DMS 273 treated with DMSO at 0.1 percent for 48 hours (cell line): ENCODE results near the gene NDUFA13.

ENCODE experiments used
- DNase-seq: peaks from one replicate; lab custom pipeline; 2025; lab: John Stamatoyannopoulos, UW

NDUFA13 gene

DNA sequence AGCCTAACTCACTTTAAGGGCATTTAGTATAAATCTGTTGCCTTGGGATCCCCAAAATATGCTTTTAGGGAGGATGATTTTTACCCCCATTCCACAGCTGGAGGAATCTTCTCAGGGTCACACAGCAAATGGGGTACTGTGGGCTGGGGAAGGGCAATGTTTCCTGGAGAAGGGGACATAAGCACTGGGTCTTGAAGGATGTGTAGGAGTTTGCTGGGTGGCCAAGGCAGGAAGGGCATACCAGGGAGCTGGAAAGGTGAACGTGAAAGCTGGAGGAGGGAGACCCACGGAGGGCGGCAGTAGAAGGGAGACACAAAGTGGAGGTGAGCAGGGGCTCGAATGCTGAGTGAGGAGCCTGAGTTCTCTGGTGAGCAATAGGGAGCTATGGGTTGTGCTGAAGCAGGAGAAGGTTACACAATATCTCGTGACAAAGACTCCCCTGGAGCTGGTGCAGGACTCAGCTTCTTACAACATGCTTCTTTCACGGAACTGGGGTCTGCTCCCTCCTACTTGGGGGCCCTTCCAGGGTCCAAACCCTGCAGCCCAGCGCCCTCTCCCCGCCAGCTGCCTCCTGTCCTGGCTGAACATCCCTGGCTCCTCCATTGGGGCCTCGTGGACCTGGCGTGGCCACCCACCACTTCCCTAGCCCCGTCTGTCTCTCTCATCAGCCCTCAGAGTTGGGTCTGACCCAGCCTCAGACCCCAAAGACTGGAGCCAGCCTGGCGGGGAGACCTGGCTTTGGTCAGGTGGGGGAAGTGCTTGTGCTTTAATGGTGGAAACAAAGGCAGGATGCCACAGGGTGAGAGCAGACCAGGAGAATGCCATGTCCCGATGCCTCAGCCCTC, 33.1 kb downstream of the NDUFA13 start:
- DNase-seq: no peak

DNA sequence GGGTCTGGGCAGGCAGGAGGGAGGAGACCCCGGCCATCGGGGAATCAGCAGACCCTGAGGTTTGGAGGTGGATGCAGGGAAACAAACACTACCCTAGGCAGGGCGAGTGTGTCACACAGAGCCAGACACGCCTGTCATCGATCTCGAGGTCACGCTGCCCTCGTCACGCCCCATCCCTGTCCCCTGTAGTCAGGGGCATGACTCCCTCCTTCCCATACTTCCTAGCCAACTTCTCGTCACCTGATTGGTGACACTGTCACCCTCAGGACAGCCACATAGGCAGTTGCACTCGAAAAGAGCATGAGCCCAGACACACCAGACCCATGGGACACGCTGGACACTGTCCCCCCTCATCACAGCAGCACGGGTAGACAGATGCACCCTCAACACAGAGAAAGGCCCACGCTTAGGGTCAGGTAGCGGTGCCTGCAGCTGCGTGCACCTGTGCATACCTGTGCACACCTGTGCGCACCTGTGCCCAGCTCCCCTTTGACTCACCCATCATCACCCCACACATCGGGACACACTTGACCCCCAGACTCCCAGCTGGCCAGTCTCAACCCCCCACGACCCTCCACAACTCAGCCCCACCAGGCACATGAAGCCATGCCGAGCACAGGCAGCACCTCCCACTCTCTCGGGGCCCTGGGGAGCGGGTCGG, 33.9 kb downstream of the NDUFA13 start:
- no peak for DNase-seq

DNA sequence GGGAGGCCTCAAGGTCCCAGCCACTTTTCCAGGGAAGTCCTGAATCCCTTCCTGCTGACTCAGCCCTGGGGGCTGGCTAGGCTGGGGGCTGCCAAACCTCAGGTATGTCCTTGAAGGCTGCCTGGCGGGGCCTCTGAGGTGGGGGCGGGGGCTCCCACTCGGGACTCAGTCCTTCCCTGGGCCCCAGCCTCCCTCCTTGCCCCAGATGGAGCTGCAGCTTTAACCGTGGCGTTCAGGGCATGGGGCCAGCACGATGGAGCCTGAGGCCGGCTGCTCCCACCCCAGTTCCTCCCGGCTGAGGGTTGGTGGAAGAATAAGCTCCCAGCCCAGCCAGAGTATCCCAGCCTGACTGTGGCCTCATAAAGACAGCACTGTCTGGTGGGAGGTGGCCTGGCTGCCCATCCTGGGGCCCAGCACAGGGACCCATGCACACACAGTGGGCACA, 34.5 kb downstream of the NDUFA13 start:
- no peak for DNase-seq

DNA sequence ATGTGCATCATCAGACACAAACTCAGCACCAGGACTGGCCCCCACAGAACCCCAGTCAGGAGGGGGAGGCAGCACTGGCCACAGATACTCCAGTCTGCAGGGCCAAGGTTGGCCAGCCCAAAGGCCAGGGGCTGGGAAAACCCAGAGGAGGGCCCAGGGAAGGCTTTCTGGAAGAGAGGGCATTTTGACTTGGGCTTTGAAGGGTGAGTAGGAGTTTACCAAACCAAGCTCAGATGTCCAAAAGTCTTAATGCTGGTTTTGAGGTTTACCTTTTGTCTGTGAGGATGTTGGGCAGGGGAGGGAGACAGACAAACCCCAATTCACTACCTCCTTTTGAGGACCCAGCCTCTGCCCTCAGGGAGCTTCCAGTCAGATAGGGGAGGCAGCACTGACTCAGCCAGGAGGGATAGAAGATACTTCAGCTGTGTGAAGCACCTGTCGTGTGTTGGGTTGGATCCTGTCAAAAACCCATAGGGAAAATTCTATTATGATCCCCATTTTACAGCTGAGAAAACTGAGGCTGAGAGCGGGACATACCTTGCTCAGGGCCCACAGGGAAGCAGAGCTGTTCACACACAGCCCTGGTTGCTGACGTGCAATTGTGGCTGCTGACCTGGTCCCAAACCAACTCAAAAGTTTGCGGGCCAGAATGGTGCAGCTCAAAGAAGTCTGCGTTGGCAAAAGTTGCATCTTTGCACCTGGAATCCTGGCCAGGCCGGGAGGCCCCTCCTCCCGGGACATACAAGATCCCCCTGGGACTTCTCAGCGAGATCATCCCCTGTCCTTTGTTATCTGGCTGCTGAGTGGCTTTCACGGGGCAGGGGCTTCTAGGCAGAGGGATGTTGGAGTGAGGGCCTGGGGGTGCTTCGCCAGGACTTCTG, 35.2 kb downstream of the NDUFA13 start:
- no peak for DNase-seq

DNA sequence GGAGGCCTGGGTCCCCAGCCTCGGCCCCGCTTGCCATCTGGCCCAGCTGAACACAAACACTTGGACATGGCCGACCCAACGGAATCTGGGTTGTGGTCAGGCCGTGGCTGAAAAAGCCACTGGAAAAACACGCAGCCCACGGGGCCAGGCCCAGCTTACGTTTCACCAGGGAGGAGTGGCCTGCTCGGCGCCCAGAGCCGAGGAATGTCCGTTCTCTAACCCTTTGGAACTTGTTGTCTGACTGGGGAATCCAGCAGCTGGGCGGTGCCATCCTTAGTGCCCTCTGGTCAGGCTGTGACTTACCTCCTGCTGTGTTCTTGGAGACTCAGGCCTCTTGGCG, 35.8 kb downstream of the NDUFA13 start:
- no peak for DNase-seq

DNA sequence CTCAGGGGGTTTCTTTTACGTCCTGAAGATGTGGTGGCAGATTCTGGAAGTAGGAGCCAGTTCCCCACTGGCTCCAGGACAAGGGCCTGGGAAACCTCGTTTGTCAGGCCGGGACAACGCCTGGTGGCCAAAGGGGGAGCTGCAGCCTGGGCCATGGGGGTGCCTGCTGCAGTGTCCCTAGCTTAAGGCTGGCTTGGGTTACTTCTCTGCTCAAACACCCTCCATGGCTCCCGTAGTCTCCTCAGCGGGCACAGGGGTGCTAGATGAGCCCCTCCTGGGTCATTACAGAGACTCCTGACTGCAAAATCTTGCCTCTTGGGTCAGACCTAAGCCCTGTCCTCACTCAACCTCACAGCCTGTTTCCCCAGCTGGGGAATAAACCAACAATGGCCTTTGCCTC, 36.8 kb downstream of the NDUFA13 start:
- DNase-seq: no peak

DNA sequence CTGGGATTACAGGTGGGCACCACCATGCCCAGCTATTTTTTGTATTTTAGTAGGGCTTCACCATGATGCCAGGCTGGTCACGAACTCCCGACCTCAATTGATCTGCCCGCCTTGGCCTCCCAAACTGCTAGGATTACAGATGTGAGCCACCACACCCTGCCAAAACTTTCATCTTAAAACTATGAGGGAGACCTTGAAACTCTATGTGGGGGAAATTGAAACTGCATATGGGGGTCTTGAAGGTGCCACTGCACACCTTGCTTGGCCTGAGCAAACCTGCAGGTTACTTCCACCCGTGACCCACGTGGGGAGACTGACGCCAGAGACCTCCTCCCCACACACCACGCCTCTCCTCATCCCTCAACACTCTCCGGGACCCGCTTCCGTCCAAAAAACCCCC, 37.6 kb downstream of the NDUFA13 start:
- DNase-seq: no peak

DNA sequence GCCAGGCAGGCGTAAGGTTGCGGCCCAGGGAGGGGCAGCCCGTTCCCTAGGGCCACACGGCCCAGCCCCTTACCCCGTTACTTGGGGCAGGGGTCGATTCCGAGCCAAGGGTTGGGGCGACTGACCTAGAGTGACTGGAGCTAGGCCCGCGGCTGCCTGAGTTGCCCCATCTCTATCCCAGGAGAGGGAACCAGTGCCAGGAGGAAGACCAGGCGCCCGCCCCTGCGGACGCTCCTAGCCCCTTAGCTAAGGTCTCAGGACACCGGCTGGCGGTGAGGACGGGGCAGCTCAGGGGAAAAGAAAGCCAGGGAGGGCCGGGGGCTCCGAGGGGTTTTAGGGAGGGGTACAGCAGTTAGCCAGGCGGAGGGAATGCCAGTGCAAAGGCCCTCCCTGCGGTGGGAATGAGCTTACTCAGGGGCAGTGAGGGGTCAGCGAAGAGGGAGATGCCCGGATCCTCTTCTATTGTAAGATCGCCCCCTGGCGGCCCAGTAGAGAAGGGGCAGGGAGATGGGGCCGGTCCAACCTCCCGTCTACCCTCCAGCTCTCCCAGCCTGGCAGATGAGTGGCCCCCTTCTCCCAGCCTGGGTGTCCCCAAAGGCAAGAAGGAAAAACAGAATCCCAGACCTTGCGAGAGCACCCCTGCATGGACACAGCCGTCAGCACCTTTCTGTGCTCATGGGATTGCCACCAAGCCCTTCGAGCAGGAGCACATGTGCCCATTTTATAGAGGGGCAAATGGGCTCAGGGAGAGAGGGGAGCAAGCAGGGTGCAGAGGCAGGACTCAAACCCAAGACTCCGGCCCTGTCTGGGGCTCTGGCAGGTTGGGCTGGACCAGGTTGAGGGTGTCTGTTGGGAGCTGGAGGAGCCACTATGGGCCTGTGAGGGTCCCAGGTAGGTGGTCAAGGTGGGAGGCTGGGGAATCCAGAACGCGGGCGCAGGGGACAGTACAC, 38.3 kb downstream of the NDUFA13 start:
- no peak for DNase-seq

DNA sequence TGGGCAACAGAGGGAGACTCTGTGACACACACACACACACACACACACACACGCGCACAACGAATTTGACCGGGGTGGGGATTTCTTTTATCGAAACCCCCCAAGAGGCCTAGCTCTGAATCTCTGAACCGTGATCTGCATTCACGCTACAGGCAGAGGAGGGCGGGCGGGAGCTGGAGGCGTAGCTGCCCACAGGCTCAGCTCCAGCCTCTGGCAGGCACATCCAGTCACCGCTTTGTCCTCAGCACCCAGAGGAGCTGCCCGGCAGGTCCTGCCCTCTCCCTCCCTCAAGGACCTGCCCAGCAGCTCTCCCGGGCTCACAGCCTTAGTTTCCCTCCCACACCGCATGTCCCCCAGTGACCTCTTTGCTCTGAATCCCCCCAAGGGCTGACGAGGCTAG, 42.0 kb downstream of the NDUFA13 start:
- DNase-seq: no peak

DNA sequence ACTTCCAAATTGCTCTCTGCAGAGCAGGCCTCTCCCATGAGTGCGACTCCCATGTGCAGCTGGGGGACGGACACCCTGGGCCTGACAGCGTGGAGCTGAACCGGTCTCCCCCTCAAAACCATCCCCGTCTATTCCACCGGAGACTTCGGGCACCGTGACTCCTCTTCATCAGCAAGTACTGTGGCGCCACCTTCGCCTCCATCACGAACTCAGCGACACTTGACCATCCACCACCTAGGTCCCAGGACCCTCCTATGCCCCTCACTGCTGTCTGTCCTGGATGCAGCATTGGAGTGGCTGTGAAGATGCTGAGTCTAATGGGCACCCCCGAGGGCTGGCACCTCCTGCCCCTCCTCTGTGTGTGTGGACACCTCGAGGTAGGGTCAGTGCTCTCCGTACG, 42.6 kb downstream of the NDUFA13 start:
- no peak for DNase-seq

DNA sequence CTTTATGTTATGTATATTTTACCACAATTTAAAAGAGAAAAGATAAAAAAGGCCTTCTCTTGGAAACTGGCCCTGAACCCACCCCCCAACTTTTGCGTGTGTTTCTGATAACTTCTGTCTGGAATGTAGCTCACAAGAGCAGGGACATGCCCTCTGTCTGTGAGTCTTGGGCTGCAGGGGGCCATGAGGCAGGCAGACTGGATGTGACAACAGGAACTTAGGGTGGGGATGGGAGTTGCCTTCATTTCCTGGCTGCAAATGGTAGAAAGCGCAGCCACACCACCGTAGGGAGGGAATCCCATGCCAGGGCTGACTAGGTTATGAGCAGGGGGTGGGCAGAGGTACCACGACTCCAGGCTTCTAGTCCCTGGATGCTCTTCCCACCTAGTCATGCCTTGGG, 43.9 kb downstream of the NDUFA13 start:
- no peak for DNase-seq

DNA sequence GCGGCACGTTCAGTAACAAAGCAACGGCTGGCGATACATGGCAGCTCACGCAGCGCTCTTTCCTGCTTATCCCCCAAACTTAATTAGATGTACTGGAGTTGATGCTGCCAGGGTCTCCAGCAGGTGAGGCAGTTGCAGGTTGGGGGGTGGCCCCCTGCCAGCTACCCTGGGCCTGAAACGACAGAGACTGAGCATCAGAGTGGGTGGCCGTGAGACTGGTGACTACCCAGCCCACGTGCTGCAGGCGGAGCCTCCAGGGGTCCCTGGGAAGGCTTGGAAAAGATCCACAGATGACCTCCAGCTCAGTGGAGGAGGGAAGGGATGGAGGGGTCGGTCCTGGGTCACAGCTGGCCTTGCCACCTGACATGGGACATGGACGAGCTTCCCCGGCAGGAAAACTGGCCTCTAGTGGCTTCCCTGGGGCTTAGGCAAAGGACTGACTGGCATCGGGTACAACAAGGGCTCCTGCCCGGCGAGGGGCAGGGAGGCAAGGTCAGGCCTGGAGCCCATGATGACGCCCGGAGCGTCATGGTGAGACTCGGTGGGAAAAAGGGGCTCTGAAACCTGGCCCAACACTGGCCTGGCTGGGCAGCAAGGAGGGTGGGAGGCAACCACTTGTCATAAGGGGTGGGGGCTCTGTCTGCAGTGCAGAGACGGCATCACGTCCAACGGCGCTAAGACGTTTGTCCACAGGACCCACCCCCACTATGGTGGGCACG, 46.1 kb downstream of the NDUFA13 start:
- no peak for DNase-seq

DNA sequence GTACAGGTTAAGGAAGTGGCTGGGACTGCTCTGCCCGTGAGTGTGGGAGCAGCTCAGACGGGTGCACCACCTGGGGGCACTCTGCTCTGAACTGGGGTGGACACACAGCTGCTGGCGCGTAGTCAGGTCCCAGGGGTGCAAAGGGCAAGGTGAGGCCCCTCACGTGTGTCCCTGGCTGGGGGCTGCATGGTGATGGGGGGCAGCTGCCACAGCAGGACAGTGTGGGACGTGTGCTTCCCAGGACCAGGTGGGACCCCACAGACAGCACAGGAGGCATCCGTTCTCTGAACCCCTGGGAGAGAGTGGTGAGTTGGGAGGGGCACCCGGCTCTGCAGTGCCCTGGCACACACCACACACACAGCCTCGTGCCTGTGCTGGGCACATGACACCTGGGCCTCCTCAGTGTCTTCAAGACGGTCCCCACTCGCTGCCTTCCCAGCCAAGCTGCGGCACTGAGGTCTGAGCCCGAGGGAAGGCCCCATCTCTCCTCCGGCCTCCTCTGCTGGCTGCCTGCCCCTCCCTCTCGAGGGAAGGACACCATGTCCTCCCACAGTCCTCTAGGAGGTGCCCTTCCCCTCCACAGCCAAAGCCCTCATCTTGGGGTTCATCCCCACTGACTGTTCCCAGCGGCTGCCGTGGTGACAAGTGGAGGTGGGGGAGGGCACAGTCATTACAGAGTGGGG, 46.8 kb downstream of the NDUFA13 start:
- no peak for DNase-seq

DNA sequence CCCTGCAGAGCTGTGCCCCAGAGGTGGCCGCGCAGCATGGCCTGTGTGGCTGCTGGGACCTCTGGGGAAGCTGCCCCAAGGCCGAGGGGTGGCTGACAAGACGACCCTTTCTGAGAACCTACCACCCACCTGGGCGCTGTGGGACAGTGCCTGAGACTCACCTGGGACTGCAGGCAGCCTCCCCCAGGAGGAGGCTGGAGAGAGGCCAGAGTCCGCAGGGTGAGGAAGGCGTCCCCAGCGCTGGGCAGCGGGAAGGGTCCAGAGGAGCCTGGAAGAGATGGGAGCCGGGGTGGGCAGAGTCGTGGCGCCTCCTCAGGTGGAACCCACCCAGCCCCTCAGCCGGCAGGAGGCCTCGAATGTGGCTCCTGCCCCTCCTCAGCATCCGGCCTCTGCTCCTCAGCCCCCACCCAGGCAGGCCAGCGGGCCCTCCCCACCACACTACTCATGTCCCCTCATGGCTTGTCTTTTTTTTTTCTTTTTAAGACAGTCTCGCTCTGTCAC, 47.4 kb downstream of the NDUFA13 start:
- no peak for DNase-seq

DNA sequence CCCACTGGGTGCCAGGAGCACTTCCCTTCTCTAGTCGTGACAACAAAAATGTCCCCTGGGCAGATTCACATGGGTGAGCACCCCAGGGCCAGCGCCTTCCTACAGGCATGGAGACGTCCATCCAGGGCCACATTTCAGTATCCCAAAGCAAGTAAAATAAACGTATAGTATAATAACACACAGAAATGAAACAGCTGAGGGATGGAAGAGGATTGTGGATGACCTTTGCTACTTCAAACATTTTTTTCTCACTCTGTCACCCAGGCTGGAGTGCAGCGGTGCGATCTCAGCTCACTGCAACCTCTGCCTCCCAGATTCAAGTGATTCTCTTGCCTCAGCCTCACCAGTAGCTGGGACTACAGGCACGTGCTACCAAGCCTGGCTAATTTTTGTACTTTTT, 50.3 kb downstream of the NDUFA13 start:
- DNase-seq: no peak

DNA sequence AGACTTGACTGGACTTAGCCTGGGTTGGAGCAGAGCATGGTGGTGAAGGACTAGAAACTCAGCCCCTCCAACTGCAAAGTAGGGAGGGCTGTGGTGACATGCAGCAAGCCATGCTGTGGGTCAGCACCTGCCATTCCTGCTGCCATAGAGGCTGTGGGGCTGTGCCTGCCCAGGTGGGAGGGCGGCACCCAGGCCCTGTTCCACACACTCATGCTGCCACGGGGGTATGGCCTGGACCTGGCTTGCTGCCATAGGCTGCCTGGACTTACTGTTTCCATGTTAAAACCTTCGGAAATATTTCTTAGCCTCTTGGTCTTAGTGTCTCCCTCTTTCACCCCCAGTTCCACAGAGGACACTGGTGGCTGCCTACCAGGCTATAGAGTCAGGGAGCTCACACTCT, 51.4 kb downstream of the NDUFA13 start:
- no peak for DNase-seq

DNA sequence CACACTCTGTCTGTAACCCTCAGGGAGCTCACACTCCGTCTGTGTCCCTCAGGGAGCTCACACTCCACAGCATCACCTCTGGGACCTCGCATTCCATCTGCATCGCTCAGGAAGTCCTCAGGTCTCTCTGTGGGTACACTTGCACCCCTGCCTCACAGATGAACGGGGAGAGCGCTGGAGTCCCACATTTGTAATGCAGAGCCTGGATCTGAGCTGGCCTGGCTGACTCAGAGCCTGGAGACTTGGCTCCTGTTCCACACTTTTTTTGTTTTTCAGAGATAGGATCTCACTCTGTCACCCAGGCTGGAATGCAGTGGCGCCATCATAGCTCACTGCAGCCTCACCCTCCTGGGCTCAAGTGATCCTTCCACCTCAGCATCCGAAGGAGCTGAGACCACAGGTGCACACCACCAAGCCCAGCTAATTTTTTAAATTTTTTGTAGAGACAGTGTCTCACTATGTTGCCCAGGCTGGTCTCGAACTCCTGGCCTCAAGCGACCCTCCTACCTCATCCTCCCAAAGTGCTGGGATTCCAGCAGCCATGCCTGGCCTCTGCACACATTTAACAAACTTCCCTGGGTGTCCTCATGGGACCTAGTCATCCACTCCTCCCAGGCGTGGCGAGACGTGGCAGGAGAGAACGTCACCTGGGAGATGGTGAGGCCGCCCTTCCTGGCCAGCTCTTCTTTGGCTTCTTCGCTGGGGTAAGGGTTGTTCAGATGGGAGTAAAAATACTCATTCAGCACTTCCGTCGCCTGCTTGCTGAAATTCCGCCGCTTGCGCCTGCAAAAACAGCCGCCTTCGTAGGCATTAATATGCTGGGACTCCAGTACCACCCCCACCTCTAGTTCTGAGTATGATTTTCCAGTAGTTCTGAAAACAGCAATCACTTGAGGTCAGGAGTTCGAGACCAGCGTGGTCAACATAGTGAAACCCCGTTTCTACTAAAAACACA, 53.1 kb downstream of the NDUFA13 start:
- no peak for DNase-seq

DNA sequence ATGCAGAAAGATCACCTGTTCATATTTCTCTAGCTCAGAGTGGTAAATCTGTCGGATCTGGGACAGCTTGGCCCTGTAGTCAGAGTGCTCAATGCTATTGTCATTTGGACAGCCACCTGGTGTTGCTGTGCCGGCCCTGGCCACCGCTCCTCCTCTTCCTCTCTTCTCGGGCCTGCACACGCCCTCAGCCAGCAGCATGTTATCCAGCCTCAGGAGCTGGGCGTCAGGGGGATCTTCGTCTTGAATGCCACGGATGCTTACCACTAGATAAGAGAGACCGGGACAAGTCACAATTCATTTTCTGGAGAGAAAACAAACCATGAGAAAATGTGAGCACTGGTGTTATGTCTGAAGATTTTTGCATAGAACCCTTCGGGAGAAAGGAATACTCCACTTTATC, 54.5 kb downstream of the NDUFA13 start:
- no peak for DNase-seq
